Urinary bladder (tissue), 4 donors: Measurements from ENCODE around the gene OR51S1. TPM values are rescaled to one million over a fixed set of nuclear protein-coding genes. Genes with fewer than 3 reads are reported as not detected.
"Not testable (repeated sequence)": the region's sequence is repeated elsewhere in the genome, so short reads cannot be mapped to it uniquely, and the experiment has no call there.

Source experiments
- DNase-seq: peaks from one replicate; pipeline ENCODE4 v3.0.0-alpha.2; 2015; ENCODE audit errors: extremely low spot score
- H3K27ac ChIP-seq: one replicate; pipeline ENCODE4 v1.5.1; 2013; ENCODE audit warnings: low read depth, mild to moderate bottlenecking, moderate library complexity
- H3K36me3 ChIP-seq: one replicate; pipeline ENCODE4 v1.6.1; 2013; ENCODE audit warnings: mild to moderate bottlenecking, moderate library complexity; ENCODE audit not compliant: insufficient read depth
- H3K4me1 ChIP-seq: one replicate; pipeline ENCODE4 v1.6.1; 2013; ENCODE audit warnings: mild to moderate bottlenecking, moderate library complexity; ENCODE audit not compliant: insufficient read depth
- H3K4me3 ChIP-seq: one replicate; pipeline ENCODE4 v1.5.1; 2013; ENCODE audit warnings: low read depth, low read length
- WGBS: extraction: QIAGEN DNeasy Blood & Tissue Kit; methylation state at CpG from one replicate; pipeline ENCODE4 v1.1.7; 2013; 5-methylcytosine and 5-hydroxymethylcytosine counted together
- polyA plus RNA-seq: library from polyadenylated mRNA; stranded (reverse); fragments of 200-250 nt; gene quantifications from one replicate; pipeline ENCODE4 v1.2.3, GENCODE V29; 2013
- total RNA-seq: library from RNA; depleted of rRNA; stranded (reverse); fragments of >200 nt; gene quantifications from one replicate; pipeline ENCODE4 v1.2.3, GENCODE V29; 2014
- donor health status: healthy with polysubstance abuse.
- donor health status: healthy.

OR51S1 gene
- total and polyA plus RNA-seq, 2 donors: not detected

- WGBS: 10% methylated on average over 4 of the region's 4 CpGs
- no peak for DNase-seq
- no peak overlapping the region for H3K4me3 ChIP-seq
Measured at GRCh38 chr11:4851033-4851432, 2.0 kb upstream of the OR51S1 start.

GRCh38 chr11:4839851-4840549 is 9.0 kb downstream of the OR51S1 start:
- no peaks in the 10 kb centered on the region for H3K4me1 ChIP-seq
- H3K27ac ChIP-seq: no peak overlapping the region
- no peaks in the 10 kb centered on the region for H3K36me3 ChIP-seq
- 86% methylated on average over 2 of the region's 2 CpGs for WGBS
- DNase-seq: no peak
- H3K4me3 ChIP-seq: no peak overlapping the region

More at GRCh38 chr11:4851033-4851432, 2.0 kb upstream of the OR51S1 start:
- Histone ChIP-seq H3K36me3 (no peaks in the 10 kb centered on the region), H3K27ac (no peak overlapping the region), H3K4me1 (no peaks in the 10 kb centered on the region)

GRCh38 chr11:4830909-4831308 is 18.1 kb downstream of the OR51S1 start:
- H3K27ac ChIP-seq: no peak overlapping the region
- no peaks in the 10 kb centered on the region for H3K4me1 ChIP-seq
- 67% methylated on average over 2 of the region's 2 CpGs for WGBS
- no peak overlapping the region for H3K4me3 ChIP-seq
- no peaks in the 10 kb centered on the region for H3K36me3 ChIP-seq
- DNase-seq: no peak

GRCh38 chr11:4830346-4830745 is 18.7 kb downstream of the OR51S1 start:
- DNase-seq: no peak
- no peak overlapping the region for H3K4me3 ChIP-seq
- H3K4me1 ChIP-seq: no peaks in the 10 kb centered on the region
- no peaks in the 10 kb centered on the region for H3K36me3 ChIP-seq
- H3K27ac ChIP-seq: no peak overlapping the region
- 65% methylated on average over 1 of the region's 1 CpG for WGBS

- DNase-seq: no peak
- Histone ChIP-seq H3K36me3 (no peaks in the 10 kb centered on the region), H3K4me3 (no peak overlapping the region), H3K4me1 (no peaks in the 10 kb centered on the region), H3K27ac (no peak overlapping the region)
Measured at GRCh38 chr11:4826425-4826824, 22.6 kb downstream of the OR51S1 start.

- no peaks in the 10 kb centered on the region for H3K36me3 ChIP-seq
- no peak overlapping the region for H3K4me3 ChIP-seq
- DNase-seq: no peak
- no peak overlapping the region for H3K27ac ChIP-seq
- H3K4me1 ChIP-seq: no peaks in the 10 kb centered on the region
Measured at GRCh38 chr11:4825132-4825531, 23.9 kb downstream of the OR51S1 start.

- H3K27ac ChIP-seq: no peak within 1 kb of the TSS
- no peaks in the 10 kb centered on the region for H3K36me3 ChIP-seq
- H3K4me3 ChIP-seq: no peak within 1 kb of the TSS
- no peak for DNase-seq
- 71% methylated on average over 1 of the region's 1 CpG for WGBS
- H3K4me1 ChIP-seq: no peaks in the 10 kb centered on the region
Measured at GRCh38 chr11:4821021-4821420, 28.0 kb downstream of the OR51S1 start, which contains the start of gene OR51F2. OR51F2 (plus strand) TSS chr11:4821321; CDS start chr11:4821422, 101 bp downstream.

- H3K4me1 ChIP-seq: no peaks in the 10 kb centered on the region
- no peaks in the 10 kb centered on the region for H3K36me3 ChIP-seq
- DNase-seq: no peak
- no peak overlapping the region for H3K4me3 ChIP-seq
- no peak overlapping the region for H3K27ac ChIP-seq
- WGBS: 77% methylated on average over 2 of the region's 2 CpGs
Measured at GRCh38 chr11:4809246-4809645, 39.8 kb downstream of the OR51S1 start.

GRCh38 chr11:4808476-4808875 is 40.5 kb downstream of the OR51S1 start:
- WGBS: 85% methylated on average over 1 of the region's 1 CpG

GRCh38 chr11:4804280-4804679 is 44.7 kb downstream of the OR51S1 start, which contains the start of gene OR52R1:
OR52R1 (minus strand) TSS chr11:4804380; CDS start chr11:4804380, 0 bp downstream.
- no peaks in the 10 kb centered on the region for H3K4me1 ChIP-seq
- 63% methylated on average over 3 of the region's 3 CpGs for WGBS
- no peak within 1 kb of the TSS for H3K4me3 ChIP-seq
- no peaks in the 10 kb centered on the region for H3K36me3 ChIP-seq
- no peak for DNase-seq
- no peak within 1 kb of the TSS for H3K27ac ChIP-seq

More at GRCh38 chr11:4808476-4808875, 40.5 kb downstream of the OR51S1 start:
- no peak for DNase-seq
- no peak overlapping the region for H3K27ac ChIP-seq
- no peaks in the 10 kb centered on the region for H3K36me3 ChIP-seq
- H3K4me1 ChIP-seq: no peaks in the 10 kb centered on the region
- no peak overlapping the region for H3K4me3 ChIP-seq

- DNase-seq, H3K4me1 ChIP-seq, H3K36me3 ChIP-seq, H3K27ac ChIP-seq, H3K4me3 ChIP-seq: not testable (repeated sequence)
- 77% methylated on average over 5 of the region's 5 CpGs for WGBS
Measured at GRCh38 chr11:4801316-4801715, 47.7 kb downstream of the OR51S1 start.

- H3K4me1 ChIP-seq: no peaks in the 10 kb centered on the region
- no peak overlapping the region for H3K27ac ChIP-seq
- no peaks in the 10 kb centered on the region for H3K36me3 ChIP-seq
- WGBS: 58% methylated on average over 6 of the region's 6 CpGs
- no peak overlapping the region for H3K4me3 ChIP-seq
- no peak for DNase-seq
Measured at GRCh38 chr11:4798427-4799183, 50.4 kb downstream of the OR51S1 start.
